Measurements from ENCODE around the gene AHNAK.

The AHNAK gene

GRCh38 chr11:62548545-62549335 is 2.1 kb upstream of the AHNAK start:
- Histone ChIP-seq H3K9ac (ENCODE audit: low read length) (no peak overlapping the region), H3K9me2 (replicated peaks; ENCODE audit: insufficient read depth, low read length) (no peaks in the 10 kb centered on the region), H3F3A (ENCODE audit: insufficient read depth) (peaks cover 8% of the 10 kb centered on the region; the same call in 1 of the 2 replicates), H3K4me3 (ENCODE audit: insufficient read depth, low read length, poor library complexity, severe bottlenecking) (no peak overlapping the region), H3K27ac (ENCODE audit: low read depth, low read length) (no peak overlapping the region), H3K4me2 (ENCODE audit: low read depth, low read length, poor library complexity, severe bottlenecking) (no peak overlapping the region), H3K79me2 (ENCODE audit: insufficient read depth, low read length) (no peaks in the 10 kb centered on the region), H3K27me3 (ENCODE audit: low read length) (no peaks in the 10 kb centered on the region), H3K9me3 (ENCODE audit: insufficient read depth, low read length) (no peaks in the 10 kb centered on the region), H2AFZ (ENCODE audit: low read depth, low read length, severe bottlenecking) (no peak overlapping the region), H4K20me1 (ENCODE audit: low read depth, low read length) (no peaks in the 10 kb centered on the region), H3K36me3 (ENCODE audit: low read length) (no peaks in the 10 kb centered on the region)
- TF ChIP-seq CTCF (IDR thresholded peaks at IDR 0.05; ENCODE audit: insufficient read depth, low read length, poor library complexity, severe bottlenecking): no peak
- TF ChIP-seq EZH2phosphoT487 (conservative IDR thresholded peaks at IDR 0.05; ENCODE audit: low read length): no peak

GRCh38 chr11:62547691-62548281 is 1.2 kb upstream of the AHNAK start:
- Histone ChIP-seq H3K4me3 (ENCODE audit: insufficient read depth, low read length, poor library complexity, severe bottlenecking) (no peak overlapping the region), H3K27me3 (ENCODE audit: low read length) (no peaks in the 10 kb centered on the region), H3K27ac (ENCODE audit: low read depth, low read length) (no peak overlapping the region), H3K9me3 (ENCODE audit: insufficient read depth, low read length) (no peaks in the 10 kb centered on the region), H2AFZ (ENCODE audit: low read depth, low read length, severe bottlenecking) (no peak overlapping the region), H3K79me2 (ENCODE audit: insufficient read depth, low read length) (no peaks in the 10 kb centered on the region), H3K9ac (ENCODE audit: low read length) (no peak overlapping the region), H4K20me1 (ENCODE audit: low read depth, low read length) (no peaks in the 10 kb centered on the region), H3K9me2 (replicated peaks; ENCODE audit: insufficient read depth, low read length) (no peaks in the 10 kb centered on the region), H3K4me2 (ENCODE audit: low read depth, low read length, poor library complexity, severe bottlenecking) (no peak overlapping the region), H3K36me3 (ENCODE audit: low read length) (no peaks in the 10 kb centered on the region), H3F3A (ENCODE audit: insufficient read depth) (peaks cover 7% of the 10 kb centered on the region; the same call in 1 of the 2 replicates)
- TF ChIP-seq CTCF (IDR thresholded peaks at IDR 0.05; ENCODE audit: insufficient read depth, low read length, poor library complexity, severe bottlenecking): no peak
- TF ChIP-seq EZH2phosphoT487 (conservative IDR thresholded peaks at IDR 0.05; ENCODE audit: low read length): no peak

- H3K27ac ChIP-seq (ENCODE audit: low read depth, low read length): no peak overlapping the region
- H3K9me3 ChIP-seq (ENCODE audit: insufficient read depth, low read length): no peaks in the 10 kb centered on the region
- H3K9ac ChIP-seq (ENCODE audit: low read length): no peak overlapping the region
- no peaks in the 10 kb centered on the region for H3K27me3 ChIP-seq (ENCODE audit: low read length)
- no peak overlapping the region for H2AFZ ChIP-seq (ENCODE audit: low read depth, low read length, severe bottlenecking)
- H3K4me2 ChIP-seq (ENCODE audit: low read depth, low read length, poor library complexity, severe bottlenecking): no peak overlapping the region
- TF ChIP-seq CTCF (IDR thresholded peaks at IDR 0.05; ENCODE audit: insufficient read depth, low read length, poor library complexity, severe bottlenecking) (no peak), EZH2phosphoT487 (conservative IDR thresholded peaks at IDR 0.05; ENCODE audit: low read length) (no peak)
- H3K36me3 ChIP-seq (ENCODE audit: low read length): no peaks in the 10 kb centered on the region
- no peaks in the 10 kb centered on the region for H4K20me1 ChIP-seq (ENCODE audit: low read depth, low read length)
- no peak overlapping the region for H3K4me3 ChIP-seq (ENCODE audit: insufficient read depth, low read length, poor library complexity, severe bottlenecking)
- H3K9me2 ChIP-seq (replicated peaks; ENCODE audit: insufficient read depth, low read length): no peaks in the 10 kb centered on the region
- 0 out of 2 replicates have a peak, but pooled peaks cover 3% of the 10 kb centered on the region for H3F3A ChIP-seq (ENCODE audit: insufficient read depth)
- no peaks in the 10 kb centered on the region for H3K79me2 ChIP-seq (ENCODE audit: insufficient read depth, low read length)
Measured at GRCh38 chr11:62546929-62547625, 471 bp upstream of the AHNAK start.
